Measurements from ENCODE around the gene IGLL5.

- no peak for TF ChIP-seq CTCF (IDR thresholded peaks at IDR 0.05; ENCODE audit: extremely low read depth in 1 of 2, insufficient read depth in 1 of 2, low read depth in 1 of 2, low read length in 2 of 2)
- TF ChIP-seq EZH2 (IDR thresholded peaks at IDR 0.05; ENCODE audit: borderline replicate concordance, low read depth, low read length, severe bottlenecking), result no peak
- no peak for TF ChIP-seq POLR2A (IDR thresholded peaks at IDR 0.05; ENCODE audit: low read depth, low read length)
- no peak for TF ChIP-seq MAX (IDR thresholded peaks at IDR 0.05; ENCODE audit: insufficient read depth, insufficient read length)
- TF ChIP-seq POLR2AphosphoS5 (IDR thresholded peaks at IDR 0.05; ENCODE audit: insufficient read depth, low read depth, low read length), result no peak
- no peak for TF ChIP-seq FOS (IDR thresholded peaks at IDR 0.05; ENCODE audit: borderline replicate concordance, insufficient read depth, low read length)
- TF ChIP-seq MYC (IDR thresholded peaks at IDR 0.05; ENCODE audit: low read depth, low read length), result no peak
- TF ChIP-seq GATA2 (IDR thresholded peaks at IDR 0.05; ENCODE audit: insufficient read depth, insufficient read length, low read depth, low read length), result no peak
- no peak for TF ChIP-seq JUN (IDR thresholded peaks at IDR 0.05; ENCODE audit: borderline replicate concordance, insufficient read depth, insufficient read length, low read depth)
Observed at GRCh38 chr22:22935056-22935545, 47.5 kb downstream of the IGLL5 start.

Measured in endothelial cell of umbilical vein (primary cell).